NB4 (cell line): ENCODE data around the gene CCM2.
A peak's percentile ranks its signal among the peaks of the same experiment; 100 is the strongest.

Experiments
- DNase-seq: peaks from one replicate; pipeline ENCODE4 v3.0.0; 2010; ENCODE audit warnings: low read depth
- H3K4me3 ChIP-seq: one replicate; pipeline ENCODE4 v1.5.1; 2011; ENCODE audit warnings: mild to moderate bottlenecking, low read depth, low read length, moderate library complexity
- MYC ChIP-seq: IDR thresholded peaks from 2 replicates; pipeline ENCODE4 v1.6.1; 2011; ENCODE audit warnings: low read depth, low read length
- POLR2A ChIP-seq: IDR thresholded peaks from 2 replicates; pipeline ENCODE4 v1.6.1; 2011; ENCODE audit warnings: mild to moderate bottlenecking; ENCODE audit not compliant: insufficient read length; ENCODE audit errors: extremely low read depth
- TF ChIP-seq, protein P1 (sequence below): IDR thresholded peaks from one replicate; pipeline ENCODE4 v1.5.1; 2012; ENCODE audit warnings: low read depth, low read length
- TF ChIP-seq, protein P2 (sequence below): IDR thresholded peaks from 2 replicates; pipeline ENCODE4 v1.6.1; 2011; ENCODE audit warnings: low read depth, low read length

Gene CCM2

DNA sequence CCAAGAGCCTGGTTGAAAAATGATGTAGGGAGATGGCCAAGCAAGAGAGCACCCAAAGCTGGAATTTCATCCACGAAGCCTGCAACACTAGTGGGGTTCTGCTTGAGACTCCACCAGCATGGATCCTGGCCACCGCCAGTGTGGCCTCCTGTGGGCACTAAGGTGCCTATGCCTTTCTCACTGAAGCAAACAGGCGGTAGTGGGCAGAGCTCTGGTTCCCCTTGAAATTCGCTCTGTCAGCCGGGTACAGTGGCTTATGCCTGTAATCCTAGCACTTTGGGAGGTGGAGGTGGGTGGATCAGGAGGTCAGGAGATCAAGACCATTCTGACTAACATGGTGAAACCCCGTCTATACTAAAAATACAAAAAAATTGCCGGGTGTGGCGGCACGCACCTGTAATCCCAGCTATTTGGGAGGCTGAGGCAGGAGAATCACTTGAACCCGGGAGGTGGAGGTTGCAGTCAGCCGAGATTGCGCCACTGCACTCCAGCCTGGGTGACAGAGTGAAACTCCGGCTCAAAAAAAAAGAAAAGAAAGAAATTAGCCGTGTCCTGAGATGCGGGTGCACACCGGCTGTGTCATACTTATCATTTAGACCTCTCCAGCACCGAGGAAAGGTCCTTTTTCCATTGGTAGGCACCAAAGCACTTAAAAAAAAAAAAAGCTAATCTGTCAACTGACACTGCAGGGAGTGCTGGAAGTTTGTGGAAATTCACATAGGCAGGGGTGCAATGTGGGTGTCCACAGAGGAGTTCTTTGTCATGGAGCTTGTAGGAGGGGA lies 28.3 kb downstream of the CCM2 start:
- H3K4me3 ChIP-seq: peak overlapping the region; percentile 80
- TF ChIP-seq, protein P1, sequence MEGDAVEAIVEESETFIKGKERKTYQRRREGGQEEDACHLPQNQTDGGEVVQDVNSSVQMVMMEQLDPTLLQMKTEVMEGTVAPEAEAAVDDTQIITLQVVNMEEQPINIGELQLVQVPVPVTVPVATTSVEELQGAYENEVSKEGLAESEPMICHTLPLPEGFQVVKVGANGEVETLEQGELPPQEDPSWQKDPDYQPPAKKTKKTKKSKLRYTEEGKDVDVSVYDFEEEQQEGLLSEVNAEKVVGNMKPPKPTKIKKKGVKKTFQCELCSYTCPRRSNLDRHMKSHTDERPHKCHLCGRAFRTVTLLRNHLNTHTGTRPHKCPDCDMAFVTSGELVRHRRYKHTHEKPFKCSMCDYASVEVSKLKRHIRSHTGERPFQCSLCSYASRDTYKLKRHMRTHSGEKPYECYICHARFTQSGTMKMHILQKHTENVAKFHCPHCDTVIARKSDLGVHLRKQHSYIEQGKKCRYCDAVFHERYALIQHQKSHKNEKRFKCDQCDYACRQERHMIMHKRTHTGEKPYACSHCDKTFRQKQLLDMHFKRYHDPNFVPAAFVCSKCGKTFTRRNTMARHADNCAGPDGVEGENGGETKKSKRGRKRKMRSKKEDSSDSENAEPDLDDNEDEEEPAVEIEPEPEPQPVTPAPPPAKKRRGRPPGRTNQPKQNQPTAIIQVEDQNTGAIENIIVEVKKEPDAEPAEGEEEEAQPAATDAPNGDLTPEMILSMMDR: no peak
- TF ChIP-seq POLR2A (no peak), MYC (no peak)
- TF ChIP-seq, protein P2, sequence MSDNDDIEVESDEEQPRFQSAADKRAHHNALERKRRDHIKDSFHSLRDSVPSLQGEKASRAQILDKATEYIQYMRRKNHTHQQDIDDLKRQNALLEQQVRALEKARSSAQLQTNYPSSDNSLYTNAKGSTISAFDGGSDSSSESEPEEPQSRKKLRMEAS: no peak
- peak; percentile 56 for DNase-seq

DNA sequence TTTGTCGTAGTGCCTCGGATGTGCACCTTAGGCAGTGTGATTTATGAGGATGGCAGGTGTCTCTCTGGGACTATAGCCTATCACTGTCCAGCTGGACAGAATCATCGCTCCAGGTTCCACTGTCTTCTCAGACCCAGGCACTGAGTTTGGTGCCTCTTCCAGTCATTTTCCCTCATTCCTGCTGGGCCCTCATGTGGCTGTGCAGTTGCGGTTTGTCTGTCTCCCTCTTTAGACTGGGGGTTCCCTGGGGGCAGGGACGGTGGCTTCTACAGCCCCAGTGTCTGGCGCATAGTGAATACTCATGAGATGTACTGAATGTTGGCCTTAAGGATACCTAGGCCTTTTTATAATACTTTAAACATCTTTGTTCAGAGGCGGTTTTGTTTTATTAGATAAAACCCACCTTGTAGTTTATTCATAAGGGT lies 28.9 kb downstream of the CCM2 start:
- TF ChIP-seq POLR2A (no peak), MYC (no peak)
- TF ChIP-seq, protein P1: no peak
- TF ChIP-seq, protein P2: no peak
- DNase-seq: peak; percentile 59
- H3K4me3 ChIP-seq: peak overlapping the region; percentile 80

DNA sequence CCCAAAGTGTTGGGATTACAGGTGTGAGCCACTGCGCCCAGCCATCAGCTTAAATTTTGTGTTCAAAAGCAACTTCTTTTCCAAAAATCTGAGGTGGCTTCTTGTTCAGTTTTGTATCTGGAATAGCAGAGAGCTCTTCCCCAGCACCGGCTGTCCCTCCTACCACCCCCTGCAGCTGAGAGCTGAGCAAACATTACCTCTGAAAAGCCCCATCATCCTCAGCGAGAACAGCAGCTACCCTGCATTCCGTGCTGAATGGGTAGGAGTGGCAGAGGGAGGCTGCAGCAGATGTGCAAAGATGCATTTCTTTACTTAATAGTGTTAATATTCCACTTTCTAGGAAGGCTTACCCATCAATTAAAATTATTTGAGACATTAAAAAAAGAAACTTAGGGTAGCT lies 31.8 kb downstream of the CCM2 start:
- peak overlapping the region; percentile 10 for H3K4me3 ChIP-seq
- TF ChIP-seq MYC: no peak
- TF ChIP-seq, protein P1: no peak
- TF ChIP-seq, protein P2: no peak
- no peak for TF ChIP-seq POLR2A
- DNase-seq: no peak

DNA sequence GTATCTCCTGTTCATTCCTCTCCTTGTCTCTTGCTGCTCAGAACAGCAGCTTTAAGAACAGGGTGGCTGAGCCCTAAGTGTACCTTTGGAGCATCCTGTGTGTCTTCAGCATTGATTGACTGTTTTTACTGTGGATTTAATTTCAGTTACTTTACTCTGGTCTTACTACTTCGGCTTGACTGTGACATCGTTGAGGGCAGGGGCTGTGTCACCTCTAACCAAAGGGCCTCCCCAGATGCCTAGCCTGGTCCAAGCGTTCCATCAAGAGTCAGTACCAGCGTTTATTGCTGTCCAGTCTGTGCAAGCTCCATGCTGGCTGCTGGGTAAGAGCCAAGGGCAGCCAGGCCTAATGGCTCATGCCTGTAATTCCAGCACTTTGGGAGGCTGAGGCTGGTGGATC lies 32.4 kb downstream of the CCM2 start:
- peak overlapping the region; percentile 10 for H3K4me3 ChIP-seq
- no peak for DNase-seq
- TF ChIP-seq, protein P1: no peak
- TF ChIP-seq POLR2A: no peak

DNA sequence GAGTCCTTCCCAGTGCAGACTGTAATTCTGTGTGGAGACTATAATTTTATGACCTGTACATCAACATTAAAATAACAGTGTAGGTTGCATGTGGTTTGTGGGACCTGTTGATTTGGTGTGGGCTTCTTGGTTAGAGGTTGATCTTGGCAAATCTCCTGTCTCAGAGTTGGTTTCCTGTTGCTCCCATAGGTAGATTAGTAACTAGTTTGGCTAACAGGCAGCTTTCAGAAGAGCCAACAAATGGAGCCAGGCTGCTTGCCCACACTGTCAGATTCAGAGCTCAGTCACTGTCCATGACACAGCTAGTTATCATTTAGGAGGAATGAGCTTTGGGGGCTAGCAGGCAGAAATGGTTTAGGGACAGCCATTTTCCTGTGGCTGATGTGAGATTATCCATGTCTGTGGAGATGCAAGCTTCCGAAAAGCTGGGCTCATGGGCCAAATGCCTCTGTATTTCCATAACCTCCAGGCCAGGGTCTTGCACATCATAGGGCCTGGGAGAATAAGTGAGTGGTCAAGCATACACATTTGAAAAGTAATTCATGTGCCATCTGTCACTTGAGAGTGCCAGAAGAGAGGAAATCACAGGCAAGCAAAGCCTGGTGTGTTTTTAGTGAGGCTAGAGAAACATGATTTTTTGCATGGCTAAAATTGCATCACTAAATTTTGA lies 33.4 kb downstream of the CCM2 start:
- TF ChIP-seq, protein P1: no peak
- TF ChIP-seq MYC (no peak), POLR2A (no peak)
- TF ChIP-seq, protein P2: no peak
- peak; percentile 36 for DNase-seq
- no peak overlapping the region for H3K4me3 ChIP-seq
